Endothelial cell (in vitro differentiated cells): ENCODE results near the gene LAMA2. TPM values are rescaled to one million over a fixed set of nuclear protein-coding genes. Genes with fewer than 3 reads are reported as not detected.

Source experiments
- DNase-seq: peaks from one replicate; pipeline ENCODE4 v3.0.0; 2021; ENCODE audit warnings: low spot score
- H3K27ac Mint-ChIP-seq: one replicate; pipeline ENCODE4 v1.8.0; 2021; ENCODE audit warnings: mixed read lengths, inconsistent platforms; ENCODE audit not compliant: unreplicated experiment
- H3K27me3 Mint-ChIP-seq: one replicate; pipeline ENCODE4 v1.8.0; 2021; ENCODE audit warnings: mild to moderate bottlenecking, moderate library complexity, mixed read lengths, inconsistent platforms; ENCODE audit not compliant: unreplicated experiment
- H3K36me3 Mint-ChIP-seq: one replicate; pipeline ENCODE4 v1.8.0; 2021; ENCODE audit warnings: mild to moderate bottlenecking, low read depth, mixed read lengths, inconsistent platforms; ENCODE audit not compliant: unreplicated experiment
- H3K4me1 Mint-ChIP-seq: one replicate; pipeline ENCODE4 v1.8.0; 2021; ENCODE audit warnings: mild to moderate bottlenecking, mixed read lengths, inconsistent platforms; ENCODE audit not compliant: unreplicated experiment
- H3K4me3 Mint-ChIP-seq: one replicate; pipeline ENCODE4 v1.8.0; 2021; ENCODE audit warnings: mild to moderate bottlenecking, mixed read lengths, inconsistent platforms; ENCODE audit not compliant: unreplicated experiment
- H3K9me3 Mint-ChIP-seq: one replicate; pipeline ENCODE4 v1.8.0; 2021; ENCODE audit warnings: mixed read lengths, inconsistent platforms; ENCODE audit not compliant: unreplicated experiment
- CTCF ChIP-seq: fragments of 200-600 bp; sonication (generic); IDR thresholded peaks from one replicate; pipeline ENCODE4 v1.5.0; 2021; ENCODE audit warnings: antibody characterized with exemption; ENCODE audit not compliant: unreplicated experiment
- total RNA-seq: library from RNA; stranded (reverse); fragmentation: NEBNext Ultra II Directional; extraction: Animal tissue kit (Norgen Biotek cat#: 25700); gene quantifications from one replicate; pipeline ENCODE4 v1.2.1, GENCODE V29; 2021; ENCODE audit not compliant: unreplicated experiment

The LAMA2 gene
- total RNA-seq, 1 donor from 2014 or later = 2.0 TPM

- H3K27ac Mint-ChIP-seq = no peak overlapping the region
- no peak for DNase-seq
- H3K36me3 Mint-ChIP-seq = no peaks in the 10 kb centered on the region
- no peaks in the 10 kb centered on the region for H3K27me3 Mint-ChIP-seq
- no peak for TF ChIP-seq CTCF
- H3K4me3 Mint-ChIP-seq = no peak overlapping the region
- H3K9me3 Mint-ChIP-seq = no peaks in the 10 kb centered on the region
- no peaks in the 10 kb centered on the region for H3K4me1 Mint-ChIP-seq
Observed at GRCh38 chr6:129262661-129263060, 379.7 kb downstream of the LAMA2 start.

GRCh38 chr6:129263176-129263575, 380.2 kb downstream of the LAMA2 start:
- H3K4me3 Mint-ChIP-seq = no peak overlapping the region
- H3K27me3 Mint-ChIP-seq = no peaks in the 10 kb centered on the region
- DNase-seq = no peak
- no peaks in the 10 kb centered on the region for H3K9me3 Mint-ChIP-seq
- H3K27ac Mint-ChIP-seq = no peak overlapping the region
- H3K4me1 Mint-ChIP-seq = no peaks in the 10 kb centered on the region
- no peaks in the 10 kb centered on the region for H3K36me3 Mint-ChIP-seq
- TF ChIP-seq CTCF = no peak

- H3K36me3 Mint-ChIP-seq = no peaks in the 10 kb centered on the region
- H3K27ac Mint-ChIP-seq = no peak overlapping the region
- no peaks in the 10 kb centered on the region for H3K9me3 Mint-ChIP-seq
- H3K4me3 Mint-ChIP-seq = no peak overlapping the region
- no peaks in the 10 kb centered on the region for H3K4me1 Mint-ChIP-seq
- no peak for DNase-seq
- no peak for TF ChIP-seq CTCF
- H3K27me3 Mint-ChIP-seq = no peaks in the 10 kb centered on the region
Observed at GRCh38 chr6:129264480-129265045, 381.6 kb downstream of the LAMA2 start.

GRCh38 chr6:129267028-129267427, 384.1 kb downstream of the LAMA2 start:
- Mint-ChIP-seq H3K27ac (no peak overlapping the region), H3K27me3 (no peaks in the 10 kb centered on the region)
- no peak for TF ChIP-seq CTCF

GRCh38 chr6:129269076-129269475, 386.1 kb downstream of the LAMA2 start:
- TF ChIP-seq CTCF = no peak
- no peaks in the 10 kb centered on the region for H3K4me1 Mint-ChIP-seq
- H3K27ac Mint-ChIP-seq = no peak overlapping the region
- H3K27me3 Mint-ChIP-seq = no peaks in the 10 kb centered on the region
- no peak for DNase-seq
- H3K36me3 Mint-ChIP-seq = no peaks in the 10 kb centered on the region
- H3K4me3 Mint-ChIP-seq = no peak overlapping the region
- no peaks in the 10 kb centered on the region for H3K9me3 Mint-ChIP-seq

More at GRCh38 chr6:129267028-129267427, 384.1 kb downstream of the LAMA2 start:
- Mint-ChIP-seq H3K9me3 (no peaks in the 10 kb centered on the region), H3K4me1 (no peaks in the 10 kb centered on the region), H3K4me3 (no peak overlapping the region), H3K36me3 (no peaks in the 10 kb centered on the region)
- no peak for DNase-seq
